CD4-positive, alpha-beta T cell (primary cell): Measurements from ENCODE around the gene DGLUCY. TPM values are rescaled to one million over a fixed set of nuclear protein-coding genes. Genes with fewer than 3 reads are reported as not detected.
"Not testable (repeated sequence)": the region's sequence is repeated elsewhere in the genome, so short reads cannot be mapped to it uniquely, and the experiment has no call there.

Source experiments
- ATAC-seq: fragments of 200-7000 bp; cut with Tn5 transposase; one replicate; pipeline ENCODE4 v1.10.0; 2022; ENCODE audit warnings: mild to moderate bottlenecking; ENCODE audit not compliant: poor library complexity
- CTCF ChIA-PET: fragments of 350-600 bp; sonication (Branson Sonifier 250); formaldehyde crosslinking; loops from one replicate; lab custom pipeline; 2021; ENCODE audit warnings: antibody characterized with exemption, inconsistent platforms; lab: Charles Lee
- POLR2A ChIA-PET: fragments of 350-600 bp; sonication (Branson Sonifier 250); formaldehyde crosslinking; loops from one replicate; lab custom pipeline; 2021; ENCODE audit warnings: antibody characterized with exemption, inconsistent platforms; lab: Charles Lee
- DNase-seq, 14 experiments: peaks; one replicate each; pipeline ENCODE4 v3.0.0-alpha.2; 2013 to 2020; ENCODE audit warnings: mixed read lengths in 2 of 14
- H3K27ac ChIP-seq, 2 donors: one replicate each; pipeline versions ENCODE4 v1.5.1 to v1.7.0; 2013; ENCODE audit warnings: low read length in 2 of 2, low read depth in 1 of 2, mild to moderate bottlenecking in 1 of 2
- H3K27me3 ChIP-seq, 2 experiments: 1 replicate in 1 of 2; 2 replicates in 1 of 2; pipeline versions ENCODE4 v1.6.1 to v1.7.0; 2013; ENCODE audit warnings: low read length in 2 of 2, control low read depth in 1 of 2, mild to moderate bottlenecking in 1 of 2, moderate library complexity in 1 of 2; ENCODE audit not compliant: insufficient read depth in 2 of 2, control insufficient read depth in 1 of 2
- H3K36me3 ChIP-seq: one replicate; pipeline ENCODE4 v1.6.1; 2013; ENCODE audit warnings: low read length, control low read depth; ENCODE audit not compliant: insufficient read depth
- H3K4me1 ChIP-seq: one replicate; pipeline ENCODE4 v1.6.1; 2013; ENCODE audit warnings: low read length, control low read depth; ENCODE audit not compliant: insufficient read depth
- H3K4me3 ChIP-seq: one replicate; pipeline ENCODE4 v1.5.1; 2013; ENCODE audit warnings: mild to moderate bottlenecking, low read length, moderate library complexity
- H3K9me3 ChIP-seq, 2 experiments: 1 replicate in 1 of 2; 2 replicates in 1 of 2; pipeline versions ENCODE4 v1.6.1 to v1.7.0; 2013; ENCODE audit warnings: low read length in 2 of 2, mild to moderate bottlenecking in 2 of 2, control low read depth in 1 of 2, moderate library complexity in 1 of 2; ENCODE audit not compliant: control insufficient read depth in 1 of 2, insufficient read depth in 1 of 2
- H3K27ac Mint-ChIP-seq: one replicate; pipeline ENCODE4 v1.8.0; 2020; ENCODE audit warnings: mixed read lengths
- H3K27me3 Mint-ChIP-seq: one replicate; pipeline ENCODE4 v1.8.0; 2021; ENCODE audit warnings: mixed read lengths
- H3K36me3 Mint-ChIP-seq: one replicate; pipeline ENCODE4 v1.8.0; 2021; ENCODE audit warnings: low read depth, mixed read lengths
- H3K4me1 Mint-ChIP-seq: one replicate; pipeline ENCODE4 v1.8.0; 2021; ENCODE audit warnings: low read depth, mixed read lengths
- H3K4me3 Mint-ChIP-seq: one replicate; pipeline ENCODE4 v1.8.0; 2020; ENCODE audit warnings: mild to moderate bottlenecking, mixed read lengths
- H3K9me3 Mint-ChIP-seq: one replicate; pipeline ENCODE4 v1.8.0; 2020; ENCODE audit warnings: mixed read lengths
- CTCF ChIP-seq: fragments of 200-600 bp; IDR thresholded peaks from one replicate; pipeline ENCODE4 v1.8.0; 2022; ENCODE audit warnings: antibody characterized with exemption, mild to moderate bottlenecking
- intact Hi-C, 2 experiments: fragments of 100-400 bp; cut with DNase I in 1 of 2; cut with micrococcal nuclease in 1 of 2; formaldehyde crosslinking; loops; one replicate each; pipeline versions ENCODE4 v1.15.1 to v1.9.0; 2023 to 2025; cut with DNase I, micrococcal nuclease
- total RNA-seq, 174 experiments: library from RNA in 2 of 174; stranded (reverse) in 2 of 174; gene quantifications; one replicate each; pipeline ENCODE4 v1.2.3 and lab custom pipeline; 2021 to 2026

The DGLUCY gene
- total RNA-seq, 2 experiments from 2014 or later = 33.0 to 34.9 TPM

DNA sequence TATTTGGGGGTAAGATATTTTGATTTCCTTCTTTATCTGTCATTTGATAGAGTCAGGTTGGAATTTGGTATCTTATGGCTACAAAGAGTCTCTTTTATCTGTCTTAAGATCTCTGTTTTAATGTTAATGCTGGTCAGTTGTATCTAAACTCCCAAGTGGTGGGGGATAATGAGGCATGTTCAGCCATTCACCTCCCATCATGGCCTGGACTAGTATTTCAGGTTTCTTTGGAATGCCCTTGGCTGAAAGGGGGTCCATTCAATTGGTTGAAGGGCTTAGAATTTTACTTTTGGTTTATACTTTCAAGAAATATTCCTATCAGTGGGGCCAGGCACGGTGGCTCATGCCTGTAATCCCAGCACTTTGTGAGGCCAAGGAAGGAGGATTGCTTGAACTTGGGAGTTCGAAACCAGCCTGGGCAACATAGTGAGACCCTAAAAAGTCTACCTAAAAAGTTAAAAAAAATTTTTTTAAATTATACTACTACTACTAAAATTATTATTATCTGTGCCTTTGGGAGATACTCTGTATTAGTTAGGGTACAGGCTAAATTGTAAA lies 4.7 kb downstream of the DGLUCY start:
- peaks cover 60% of the 10 kb centered on the region for H3K36me3 Mint-ChIP-seq
- H3K9me3 Mint-ChIP-seq = no peaks in the 10 kb centered on the region
- H3K4me3 ChIP-seq = no peak overlapping the region
- TF ChIP-seq CTCF = no peak
- H3K27ac ChIP-seq = peak overlapping the region in 1 of 2 donors; percentile 13
- H3K4me1 ChIP-seq = peaks cover 64% of the 10 kb centered on the region
- peaks cover 79% of the 10 kb centered on the region for H3K4me1 Mint-ChIP-seq
- ChIA-PET POLR2A (no interaction called here), CTCF (no interaction called here)
- ATAC-seq (no peak), DNase-seq (no peak)
- peak overlapping the region; percentile 71 for H3K4me3 Mint-ChIP-seq
- H3K27ac Mint-ChIP-seq = peak overlapping the region; percentile 91
- H3K36me3 ChIP-seq = peaks cover 30% of the 10 kb centered on the region
- no peaks in the 10 kb centered on the region for H3K27me3 Mint-ChIP-seq
- H3K9me3 ChIP-seq = no peaks in the 10 kb centered on the region
- intact Hi-C loops = no loop called here
- no peaks in the 10 kb centered on the region for H3K27me3 ChIP-seq

DNA sequence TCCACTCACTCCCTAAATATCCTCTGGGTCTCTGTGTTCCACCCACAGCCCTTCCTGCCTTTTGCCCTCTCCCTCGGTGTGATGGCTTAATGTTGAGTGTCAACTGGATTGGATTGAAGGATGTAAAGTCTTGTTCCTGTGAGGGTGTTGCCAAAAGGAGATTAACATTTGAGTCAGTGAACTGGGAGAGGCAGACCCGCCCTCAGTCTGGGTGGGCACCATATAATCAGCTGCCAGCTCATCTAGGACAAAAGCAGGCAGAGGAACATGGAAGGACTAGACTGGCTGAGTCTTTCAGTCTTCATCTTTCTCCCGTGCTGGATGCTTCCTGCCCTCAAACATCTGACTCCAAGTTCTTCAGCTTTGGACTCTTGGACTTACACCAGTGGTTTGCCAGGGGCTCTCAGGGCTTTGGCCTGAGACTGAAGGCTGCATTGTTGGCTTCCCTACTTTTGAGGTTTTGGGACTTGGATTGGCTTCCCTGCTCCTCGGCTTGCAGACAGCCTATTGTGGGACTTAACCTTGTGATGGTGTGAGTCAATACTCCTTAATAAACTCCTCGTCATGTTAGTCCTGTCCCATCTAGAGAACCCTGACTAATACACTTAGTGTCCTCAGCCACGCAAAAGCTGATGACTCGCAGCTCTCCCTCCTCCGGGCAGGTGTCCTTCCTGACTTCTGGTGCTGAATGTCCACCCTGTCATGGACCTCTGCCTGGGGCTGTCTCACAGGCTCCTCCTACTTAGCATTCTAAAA lies 5.9 kb downstream of the DGLUCY start:
- no peaks in the 10 kb centered on the region for H3K9me3 ChIP-seq
- H3K4me3 ChIP-seq = no peak overlapping the region
- peaks cover 55% of the 10 kb centered on the region for H3K36me3 Mint-ChIP-seq
- H3K36me3 ChIP-seq = peaks cover 33% of the 10 kb centered on the region
- no peak overlapping the region for H3K27ac ChIP-seq
- DNase-seq (peak in 1 of 14 experiments; percentile 23), ATAC-seq (no peak)
- peak overlapping the region; percentile 71 for H3K4me3 Mint-ChIP-seq
- ChIA-PET CTCF (no interaction called here), POLR2A (no interaction called here)
- peaks cover 75% of the 10 kb centered on the region for H3K4me1 Mint-ChIP-seq
- peak overlapping the region; percentile 91 for H3K27ac Mint-ChIP-seq
- H3K4me1 ChIP-seq = peaks cover 63% of the 10 kb centered on the region
- TF ChIP-seq CTCF = no peak
- intact Hi-C loops = no loop called here
- H3K27me3 Mint-ChIP-seq = no peaks in the 10 kb centered on the region
- no peaks in the 10 kb centered on the region for H3K27me3 ChIP-seq
- H3K9me3 Mint-ChIP-seq = no peaks in the 10 kb centered on the region

DNA sequence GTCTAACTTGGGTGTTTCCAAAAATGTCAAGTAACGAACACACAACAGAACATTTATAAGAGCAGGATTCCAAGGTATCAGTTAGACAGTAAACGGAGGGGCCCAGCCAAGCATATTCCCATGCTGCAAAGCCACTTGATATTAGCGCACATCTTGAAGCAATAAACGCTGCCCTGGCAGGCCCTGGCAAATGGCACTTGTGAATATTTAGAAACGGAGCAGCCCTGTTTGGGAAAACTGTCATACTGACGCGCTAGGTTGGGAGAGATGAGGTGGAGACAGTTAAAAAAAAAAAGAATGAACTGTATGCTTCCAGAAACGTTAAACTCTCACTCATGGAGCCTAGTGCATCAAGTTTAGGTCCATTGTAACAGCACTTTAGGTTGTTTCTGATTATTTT lies 9.3 kb downstream of the DGLUCY start:
- Mint-ChIP-seq H3K4me3 (no peak overlapping the region), H3K27ac (no peak overlapping the region), H3K9me3 (no peaks in the 10 kb centered on the region), H3K36me3 (peaks cover 74% of the 10 kb centered on the region), H3K27me3 (no peaks in the 10 kb centered on the region), H3K4me1 (peaks cover 51% of the 10 kb centered on the region)
- H3K4me1 ChIP-seq = peaks cover 46% of the 10 kb centered on the region
- ATAC-seq = no peak
- H3K4me3 ChIP-seq = no peak overlapping the region
- ChIA-PET CTCF (no interaction called here), POLR2A (no interaction called here)
- H3K27me3 ChIP-seq = no peaks in the 10 kb centered on the region
- intact Hi-C loops = no loop called here
- H3K36me3 ChIP-seq = peaks cover 50% of the 10 kb centered on the region
- H3K27ac ChIP-seq = no peak overlapping the region
- TF ChIP-seq CTCF = no peak
- H3K9me3 ChIP-seq = peaks cover 0 to 4% of the 10 kb centered on the region in 2 experiments
- DNase-seq = no peak

DNA sequence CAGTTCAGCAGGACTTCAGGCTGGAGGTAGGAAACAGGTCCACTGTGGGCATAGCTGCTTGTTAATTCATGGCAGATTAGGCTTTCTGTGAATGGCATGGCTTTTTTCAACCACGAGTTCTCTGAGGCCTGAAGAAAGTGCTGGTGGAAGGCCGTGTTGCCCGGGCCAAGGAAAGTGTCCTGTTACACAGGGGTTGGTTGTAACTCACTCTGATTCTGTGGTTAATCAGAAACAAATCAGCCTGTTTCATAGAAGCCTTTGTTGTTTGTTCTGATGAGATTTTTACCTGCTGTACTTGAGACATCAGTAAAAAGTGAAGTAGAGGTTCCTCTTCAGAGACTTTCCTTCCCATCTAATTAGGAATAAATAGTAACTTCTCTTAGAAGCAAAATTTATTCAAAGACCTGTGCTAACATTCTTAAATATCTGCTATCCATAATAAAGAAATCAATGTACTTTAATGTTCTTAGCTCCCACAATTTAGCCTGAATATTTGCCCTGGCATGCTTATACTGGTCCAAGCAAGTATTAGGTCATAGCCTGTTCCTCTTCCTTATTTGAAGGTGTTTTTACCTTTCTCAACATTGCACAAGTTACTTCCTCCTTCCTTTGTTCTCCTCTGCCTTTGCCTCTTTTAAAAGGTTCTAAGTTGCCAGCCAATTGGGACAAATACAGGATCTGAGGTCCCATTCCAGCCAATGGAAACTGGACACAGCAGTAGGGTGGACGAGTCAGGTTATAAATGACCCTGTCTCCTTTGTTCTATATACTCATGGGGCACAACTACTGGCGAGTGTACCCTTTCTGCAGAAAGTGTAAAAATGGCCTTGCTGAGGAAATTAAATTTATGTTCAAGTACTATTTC lies 10.8 kb downstream of the DGLUCY start:
- H3K27ac ChIP-seq, H3K9me3 ChIP-seq, H3K4me3 Mint-ChIP-seq, H3K4me3 ChIP-seq, H3K9me3 Mint-ChIP-seq, H3K27me3 ChIP-seq, intact Hi-C loops, DNase-seq, ATAC-seq, H3K27me3 Mint-ChIP-seq, CTCF ChIA-PET: not testable (repeated sequence)
- Histone ChIP-seq H3K36me3 (peaks cover 42% of the 10 kb centered on the region), H3K4me1 (peaks cover 34% of the 10 kb centered on the region)
- POLR2A ChIA-PET = interaction anchor here (1.1 kb wide), 1 partner anchor 10 kb away, joined by 5 read pairs; no protein-coding TSS in a partner anchor
- H3K27ac Mint-ChIP-seq = peak overlapping the region; percentile 61
- peaks cover 45% of the 10 kb centered on the region for H3K4me1 Mint-ChIP-seq
- peaks cover 73% of the 10 kb centered on the region for H3K36me3 Mint-ChIP-seq
